ENCODE data around the gene LACTB.
A peak's percentile ranks its signal among the peaks of the same experiment; 100 is the strongest.

Gene LACTB

GRCh38 chr15:63121382-63122001 lies at the start of gene LACTB:
Gene LACTB (plus strand): TSS chr15:63121861. CDS start chr15:63121872, 11 bp downstream.
- DNase-seq, result peak; percentile 21 to 92 (median 82)

- no peak for DNase-seq
Measured at GRCh38 chr15:63072023-63072650, 49.5 kb upstream of the LACTB start.

- DNase-seq, result no peak
Measured at GRCh38 chr15:63072809-63073277, 48.8 kb upstream of the LACTB start.

GRCh38 chr15:63073497-63074172 lies 48.0 kb upstream of the LACTB start:
- peak in 1 of 58 donors; percentile 9 for DNase-seq

- DNase-seq, result no peak
Measured at GRCh38 chr15:63075015-63075983, 46.4 kb upstream of the LACTB start.

GRCh38 chr15:63075984-63076713 lies 45.5 kb upstream of the LACTB start:
- DNase-seq, result no peak

- no peak for DNase-seq
Measured at GRCh38 chr15:63076714-63077046, 45.0 kb upstream of the LACTB start.

- DNase-seq, result no peak
Measured at GRCh38 chr15:63077952-63078351, 43.7 kb upstream of the LACTB start.

GRCh38 chr15:63079947-63080626 lies 41.6 kb upstream of the LACTB start:
- no peak for DNase-seq

GRCh38 chr15:63080634-63081250 lies 40.9 kb upstream of the LACTB start:
- no peak for DNase-seq

GRCh38 chr15:63082366-63082765 lies 39.3 kb upstream of the LACTB start:
- no peak for DNase-seq

GRCh38 chr15:63083044-63083443 lies 38.6 kb upstream of the LACTB start:
- no peak for DNase-seq

GRCh38 chr15:63083541-63083940 lies 38.1 kb upstream of the LACTB start:
- DNase-seq, result no peak

- no peak for DNase-seq
Measured at GRCh38 chr15:63084806-63085205, 36.9 kb upstream of the LACTB start.

- DNase-seq, result no peak
Measured at GRCh38 chr15:63085289-63085688, 36.4 kb upstream of the LACTB start.

GRCh38 chr15:63086271-63086670 lies 35.4 kb upstream of the LACTB start:
- DNase-seq, result no peak

GRCh38 chr15:63086947-63087346 lies 34.7 kb upstream of the LACTB start:
- DNase-seq, result no peak

- peak in 1 of 58 donors; percentile 4 for DNase-seq
Measured at GRCh38 chr15:63088533-63089245, 33.0 kb upstream of the LACTB start.

All from anterior cingulate cortex (tissue), 58 donors.